GM12878 (cell line): ENCODE results near the gene ASTL. TPM values are rescaled to one million over a fixed set of nuclear protein-coding genes. Genes with fewer than 3 reads are reported as not detected.
A peak's percentile ranks its signal among the peaks of the same experiment; 100 is the strongest.

ENCODE experiments used
- ATF7 ChIP-seq: fragments of 450-650 bp; IDR thresholded peaks from 2 replicates; pipeline ENCODE4 v1.6.1; 2016; ENCODE audit warnings: low read depth, mild to moderate bottlenecking
- BHLHE40 ChIP-seq, 2 experiments: fragments of 450-650 bp in 1 of 2; IDR thresholded peaks; 2 replicates each; pipeline ENCODE4 v1.6.1; 2011 to 2017; ENCODE audit warnings: low read depth in 2 of 2, borderline replicate concordance in 1 of 2, improper control_type of control experiment in 1 of 2, low read length in 1 of 2, mild to moderate bottlenecking in 1 of 2
- CREB1 ChIP-seq: IDR thresholded peaks from 2 replicates; pipeline ENCODE4 v1.6.1; 2012; ENCODE audit warnings: low read depth, mild to moderate bottlenecking, inconsistent platforms
- EP300 ChIP-seq, 2 experiments: fragments of 150-350 bp in 1 of 2; IDR thresholded peaks; 2 replicates each; pipeline ENCODE4 v1.6.1; 2011 to 2012; ENCODE audit warnings: low read depth in 2 of 2, low read length in 2 of 2, borderline replicate concordance in 1 of 2, improper control_type of control experiment in 1 of 2, inconsistent platforms in 1 of 2; ENCODE audit not compliant: control insufficient read depth in 1 of 2
- EZH2 ChIP-seq: IDR thresholded peaks from 2 replicates; pipeline ENCODE4 v1.6.1; 2012; ENCODE audit warnings: low read depth, mild to moderate bottlenecking, control low read depth, inconsistent platforms, low read length, borderline replicate concordance; ENCODE audit not compliant: control insufficient read depth
- GABPA ChIP-seq: IDR thresholded peaks from 2 replicates; pipeline ENCODE4 v1.6.1; 2014; ENCODE audit warnings: antibody characterized with exemption, low read depth, mild to moderate bottlenecking, inconsistent platforms
- IKZF2 ChIP-seq, 2 experiments: fragments of 450-650 bp; IDR thresholded peaks; 2 replicates each; pipeline ENCODE4 v1.6.1; 2017; ENCODE audit warnings: mild to moderate bottlenecking in 2 of 2, moderate library complexity in 2 of 2
- KAT2A ChIP-seq: conservative IDR thresholded peaks from 2 replicates; pipeline ENCODE4 v1.6.1; 2011; ENCODE audit warnings: low read depth, low read length; ENCODE audit not compliant: control insufficient read depth
- NFYB ChIP-seq: IDR thresholded peaks from 2 replicates; pipeline ENCODE4 v1.6.1; 2011; ENCODE audit warnings: low read depth, mild to moderate bottlenecking, low read length, improper control_type of control experiment, moderate library complexity; ENCODE audit not compliant: insufficient read depth
- NR2C1 ChIP-seq: fragments of 450-650 bp; IDR thresholded peaks from 2 replicates; pipeline ENCODE4 v1.6.1; 2017; ENCODE audit warnings: antibody characterized with exemption, mild to moderate bottlenecking, moderate library complexity
- NRF1 ChIP-seq: conservative IDR thresholded peaks from 2 replicates; pipeline ENCODE4 v1.6.1; 2011; ENCODE audit warnings: mild to moderate bottlenecking, low read depth, low read length, improper control_type of control experiment
- POLR2AphosphoS2 ChIP-seq: IDR thresholded peaks from 2 replicates; pipeline ENCODE4 v1.6.1; 2011; ENCODE audit warnings: low read depth, mild to moderate bottlenecking, low read length, improper control_type of control experiment, moderate library complexity
- POU2F2 ChIP-seq: IDR thresholded peaks from 3 replicates; pipeline ENCODE4 v1.6.1; 2011; ENCODE audit warnings: low read depth, mild to moderate bottlenecking, low read length, borderline replicate concordance
- RB1 ChIP-seq: fragments of 450-650 bp; formaldehyde crosslinking; IDR thresholded peaks from 2 replicates; pipeline ENCODE4 v1.6.1; 2017; ENCODE audit warnings: mild to moderate bottlenecking, borderline replicate concordance
- SMAD5 ChIP-seq: IDR thresholded peaks from 2 replicates; pipeline ENCODE4 v1.6.1; 2016; ENCODE audit warnings: antibody characterized with exemption, low read depth
- TBL1XR1 ChIP-seq: IDR thresholded peaks from 2 replicates; pipeline ENCODE4 v1.6.1; 2012; ENCODE audit warnings: low read depth, low read length, improper control_type of control experiment
- YY1 ChIP-seq: IDR thresholded peaks from 2 replicates; pipeline ENCODE4 v1.6.1; 2011; ENCODE audit warnings: low read depth, mild to moderate bottlenecking, low read length
- ZNF217 ChIP-seq: fragments of 450-650 bp; IDR thresholded peaks from 2 replicates; pipeline ENCODE4 v1.6.1; 2017; ENCODE audit warnings: antibody characterized with exemption, mild to moderate bottlenecking
- ZNF24 ChIP-seq: fragments of 450-650 bp; IDR thresholded peaks from 2 replicates; pipeline ENCODE4 v1.6.1; 2017; ENCODE audit warnings: antibody characterized with exemption, mild to moderate bottlenecking
- ZNF384 ChIP-seq: IDR thresholded peaks from 2 replicates; pipeline ENCODE4 v1.6.1; 2012; ENCODE audit warnings: low read depth, mild to moderate bottlenecking, low read length, improper control_type of control experiment, borderline replicate concordance
- polyA plus RNA-seq, 11 experiments: library from polyadenylated mRNA; depleted of rRNA in 4 of 11; unstranded in 6 of 11; stranded (reverse) in 5 of 11; fragments of >200 nt; fragmentation: Nextera tagmentation in 4 of 11; fragmentation: Illumina TruSeq in 1 of 11; extraction: Ambion mirVana in 4 of 11; extraction: Trizol in 1 of 11; gene quantifications; 1 replicate in 1 of 11; 2 replicates in 10 of 11; pipeline versions ENCODE4 v1.2.1 to v1.2.3, GENCODE V29; 2011 to 2016; ENCODE audit warnings: inconsistent platforms in 2 of 11, missing spikeins in 2 of 11, low read depth in 1 of 11
- total RNA-seq, 4 experiments: library from RNA; depleted of rRNA in 3 of 4; stranded (reverse); fragments of >200 nt in 3 of 4; fragmentation: Illumina TruSeq in 1 of 4; extraction: Trizol in 1 of 4; gene quantifications; 2 replicates each; pipeline versions ENCODE4 v1.2.1 to v1.2.3, GENCODE V29; 2013 to 2021
- TF ChIP-seq, protein P1 (sequence below): fragments of 450-650 bp; formaldehyde crosslinking; IDR thresholded peaks from 2 replicates; pipeline ENCODE4 v1.4.0; 2020; ENCODE audit warnings: mild to moderate bottlenecking, moderate library complexity
- TF ChIP-seq, protein P2 (sequence below): fragments of 450-650 bp; IDR thresholded peaks from 2 replicates; pipeline ENCODE4 v1.6.1; 2017; ENCODE audit warnings: mild to moderate bottlenecking
- TF ChIP-seq, protein P3 (sequence below): IDR thresholded peaks from 2 replicates; pipeline ENCODE4 v1.6.1; 2011; ENCODE audit warnings: mild to moderate bottlenecking, low read depth, low read length, moderate library complexity; ENCODE audit not compliant: insufficient replicate concordance

The ASTL gene
- total and polyA plus RNA-seq, 10 of the 15 experiments (the other 5 are each of a cell fraction or from before 2014, with no cell fraction given): 0.18 to 1.0 (median 0.38) TPM; not detected in 4

DNA sequence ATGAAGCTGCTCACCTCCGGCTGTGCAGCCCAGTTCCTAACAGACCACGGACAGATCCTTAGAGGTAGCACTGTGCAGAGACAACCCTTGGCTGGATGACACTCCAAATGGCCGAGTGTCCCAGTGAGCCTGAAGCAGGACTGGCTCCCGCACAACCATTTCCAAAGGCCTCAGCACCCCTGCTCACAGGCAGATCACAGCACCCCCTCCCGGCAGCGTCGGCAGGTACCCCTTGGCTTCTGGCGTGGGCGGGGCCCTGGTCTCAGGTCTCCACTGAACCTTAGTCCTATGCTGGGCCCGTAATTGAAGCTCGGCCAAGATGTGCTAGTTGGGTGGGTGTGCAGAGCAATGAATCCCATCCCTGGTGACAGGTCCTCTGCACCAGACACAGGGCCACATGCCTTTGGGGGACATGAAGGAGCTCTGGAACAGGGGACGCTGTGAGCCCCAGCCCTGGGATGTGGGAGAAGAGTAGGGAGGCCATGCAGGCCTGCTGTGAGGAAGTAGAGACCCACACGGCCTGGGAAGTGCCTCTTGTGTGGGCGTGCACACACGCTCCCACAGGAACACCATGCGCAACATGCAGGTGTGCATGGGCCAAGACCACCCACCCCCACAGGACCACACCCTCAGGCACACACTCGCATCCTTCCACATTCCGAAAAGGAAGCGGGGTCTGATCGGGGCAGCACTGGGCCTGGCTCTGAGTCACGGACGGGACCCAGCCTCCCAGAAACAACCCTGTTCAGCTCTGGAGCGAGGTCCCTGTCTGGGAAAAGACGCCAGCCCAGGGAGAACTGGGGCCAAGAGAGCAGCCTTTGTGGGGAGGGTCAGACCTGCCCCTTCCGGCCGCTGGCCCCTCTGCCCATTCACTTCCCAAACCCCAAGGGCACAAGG lies 4.2 kb upstream of the ASTL start (continued):
- TF ChIP-seq, protein P1, sequence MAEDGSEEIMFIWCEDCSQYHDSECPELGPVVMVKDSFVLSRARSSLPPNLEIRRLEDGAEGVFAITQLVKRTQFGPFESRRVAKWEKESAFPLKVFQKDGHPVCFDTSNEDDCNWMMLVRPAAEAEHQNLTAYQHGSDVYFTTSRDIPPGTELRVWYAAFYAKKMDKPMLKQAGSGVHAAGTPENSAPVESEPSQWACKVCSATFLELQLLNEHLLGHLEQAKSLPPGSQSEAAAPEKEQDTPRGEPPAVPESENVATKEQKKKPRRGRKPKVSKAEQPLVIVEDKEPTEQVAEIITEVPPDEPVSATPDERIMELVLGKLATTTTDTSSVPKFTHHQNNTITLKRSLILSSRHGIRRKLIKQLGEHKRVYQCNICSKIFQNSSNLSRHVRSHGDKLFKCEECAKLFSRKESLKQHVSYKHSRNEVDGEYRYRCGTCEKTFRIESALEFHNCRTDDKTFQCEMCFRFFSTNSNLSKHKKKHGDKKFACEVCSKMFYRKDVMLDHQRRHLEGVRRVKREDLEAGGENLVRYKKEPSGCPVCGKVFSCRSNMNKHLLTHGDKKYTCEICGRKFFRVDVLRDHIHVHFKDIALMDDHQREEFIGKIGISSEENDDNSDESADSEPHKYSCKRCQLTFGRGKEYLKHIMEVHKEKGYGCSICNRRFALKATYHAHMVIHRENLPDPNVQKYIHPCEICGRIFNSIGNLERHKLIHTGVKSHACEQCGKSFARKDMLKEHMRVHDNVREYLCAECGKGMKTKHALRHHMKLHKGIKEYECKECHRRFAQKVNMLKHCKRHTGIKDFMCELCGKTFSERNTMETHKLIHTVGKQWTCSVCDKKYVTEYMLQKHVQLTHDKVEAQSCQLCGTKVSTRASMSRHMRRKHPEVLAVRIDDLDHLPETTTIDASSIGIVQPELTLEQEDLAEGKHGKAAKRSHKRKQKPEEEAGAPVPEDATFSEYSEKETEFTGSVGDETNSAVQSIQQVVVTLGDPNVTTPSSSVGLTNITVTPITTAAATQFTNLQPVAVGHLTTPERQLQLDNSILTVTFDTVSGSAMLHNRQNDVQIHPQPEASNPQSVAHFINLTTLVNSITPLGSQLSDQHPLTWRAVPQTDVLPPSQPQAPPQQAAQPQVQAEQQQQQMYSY: peak; percentile 60
- peak; percentile 51; the same call in 1 of the 2 replicates for TF ChIP-seq YY1
- TF ChIP-seq NR2C1: no peak
- TF ChIP-seq KAT2A: no peak
- no peak for TF ChIP-seq ATF7
- no peak for TF ChIP-seq GABPA
- TF ChIP-seq ZNF217: no peak
- no peak; the same call in 1 of the 2 replicates for TF ChIP-seq NRF1
- peak; percentile 97 for TF ChIP-seq POLR2AphosphoS2
- TF ChIP-seq BHLHE40 (IDR thresholded peaks at IDR 0.05; ENCODE audit: borderline replicate concordance in 1 of 2, low read depth in 2 of 2, low read length in 1 of 2): peak; percentile 57 to 79
- peak; percentile 86 to 87 for TF ChIP-seq IKZF2 (IDR thresholded peaks at IDR 0.05)
- TF ChIP-seq SMAD5: peak; percentile 94
- TF ChIP-seq EZH2: no peak
- TF ChIP-seq ZNF24: no peak; the same call in 1 of the 2 replicates
- TF ChIP-seq TBL1XR1: no peak; the same call in 1 of the 2 replicates
- TF ChIP-seq, protein P2, sequence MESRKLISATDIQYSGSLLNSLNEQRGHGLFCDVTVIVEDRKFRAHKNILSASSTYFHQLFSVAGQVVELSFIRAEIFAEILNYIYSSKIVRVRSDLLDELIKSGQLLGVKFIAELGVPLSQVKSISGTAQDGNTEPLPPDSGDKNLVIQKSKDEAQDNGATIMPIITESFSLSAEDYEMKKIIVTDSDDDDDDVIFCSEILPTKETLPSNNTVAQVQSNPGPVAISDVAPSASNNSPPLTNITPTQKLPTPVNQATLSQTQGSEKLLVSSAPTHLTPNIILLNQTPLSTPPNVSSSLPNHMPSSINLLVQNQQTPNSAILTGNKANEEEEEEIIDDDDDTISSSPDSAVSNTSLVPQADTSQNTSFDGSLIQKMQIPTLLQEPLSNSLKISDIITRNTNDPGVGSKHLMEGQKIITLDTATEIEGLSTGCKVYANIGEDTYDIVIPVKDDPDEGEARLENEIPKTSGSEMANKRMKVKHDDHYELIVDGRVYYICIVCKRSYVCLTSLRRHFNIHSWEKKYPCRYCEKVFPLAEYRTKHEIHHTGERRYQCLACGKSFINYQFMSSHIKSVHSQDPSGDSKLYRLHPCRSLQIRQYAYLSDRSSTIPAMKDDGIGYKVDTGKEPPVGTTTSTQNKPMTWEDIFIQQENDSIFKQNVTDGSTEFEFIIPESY: peak; percentile 10; the same call in 1 of the 2 replicates
- no peak for TF ChIP-seq RB1
- 0 out of 4 replicates have a peak, but pooled peaks of 1 of the 2 experiments have one; percentile 22 for TF ChIP-seq EP300 (IDR thresholded peaks at IDR 0.05; ENCODE audit: borderline replicate concordance in 1 of 2, control insufficient read depth in 1 of 2, low read depth in 2 of 2, low read length in 2 of 2)
- TF ChIP-seq CREB1: no peak
- TF ChIP-seq POU2F2: peak; percentile 98
- TF ChIP-seq ZNF384: no peak
- TF ChIP-seq NFYB: no peak
- TF ChIP-seq, protein P3, sequence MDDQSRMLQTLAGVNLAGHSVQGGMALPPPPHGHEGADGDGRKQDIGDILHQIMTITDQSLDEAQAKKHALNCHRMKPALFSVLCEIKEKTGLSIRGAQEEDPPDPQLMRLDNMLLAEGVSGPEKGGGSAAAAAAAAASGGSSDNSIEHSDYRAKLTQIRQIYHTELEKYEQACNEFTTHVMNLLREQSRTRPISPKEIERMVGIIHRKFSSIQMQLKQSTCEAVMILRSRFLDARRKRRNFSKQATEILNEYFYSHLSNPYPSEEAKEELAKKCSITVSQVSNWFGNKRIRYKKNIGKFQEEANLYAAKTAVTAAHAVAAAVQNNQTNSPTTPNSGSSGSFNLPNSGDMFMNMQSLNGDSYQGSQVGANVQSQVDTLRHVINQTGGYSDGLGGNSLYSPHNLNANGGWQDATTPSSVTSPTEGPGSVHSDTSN: peak; percentile 69
